ENCODE results near the gene PRRT3.
A peak's percentile ranks its signal among the peaks of the same experiment; 100 is the strongest.

The PRRT3 gene

GRCh38 chr3:9915254-9916141 is 36.7 kb downstream of the PRRT3 start:
- POLR2A ChIA-PET = interaction anchor here (0.8 to 1.5 kb wide), 3 partner anchors 11 to 31 kb away, joined by 3 to 6 read pairs (median 3); partner anchors contain the start of gene CRELD1
- TF ChIP-seq ARNT (IDR thresholded peaks at IDR 0.05) = 0 out of 2 replicates have a peak, but pooled peaks have one; percentile 4
- no peak for TF ChIP-seq SUZ12 (IDR thresholded peaks at IDR 0.05)
- peak; percentile 43 for TF ChIP-seq L3MBTL2 (conservative IDR thresholded peaks at IDR 0.05)
- DNase-seq (ENCODE audit: extremely low spot score) = peak; percentile 42
- CTCF ChIA-PET = no interaction called here

GRCh38 chr3:9914559-9915253 is 37.5 kb downstream of the PRRT3 start:
- ChIA-PET POLR2A (no interaction called here), CTCF (no interaction called here)
- no peak for DNase-seq (ENCODE audit: extremely low spot score)
- TF ChIP-seq SP1 (IDR thresholded peaks at IDR 0.05) (no peak), L3MBTL2 (conservative IDR thresholded peaks at IDR 0.05) (peak; percentile 78; the same call in 1 of the 2 replicates)

- DNase-seq (ENCODE audit: extremely low spot score) = no peak
- ChIA-PET CTCF (interaction anchor here (0.8 kb wide), 1 partner anchor 11 kb away, joined by 3 read pairs; the partner anchor contains the start of gene IL17RE), POLR2A (interaction anchor here (1.1 to 1.7 kb wide), 2 partner anchors 19 to 24 kb away, joined by 6 to 8 read pairs; partner anchors contain the start of genes CRELD1 and JAGN1)
- TF ChIP-seq NFRKB (IDR thresholded peaks at IDR 0.05) = no peak
- no peak for TF ChIP-seq SUZ12 (IDR thresholded peaks at IDR 0.05)
- no peak for TF ChIP-seq TARDBP (IDR thresholded peaks at IDR 0.05)
- no peak for TF ChIP-seq ELF4 (IDR thresholded peaks at IDR 0.05)
- TF ChIP-seq HDGF (IDR thresholded peaks at IDR 0.05; ENCODE audit: borderline replicate concordance) = no peak
- no peak for TF ChIP-seq BHLHE40 (IDR thresholded peaks at IDR 0.05; ENCODE audit: borderline replicate concordance)
- no peak for TF ChIP-seq SP1 (IDR thresholded peaks at IDR 0.05)
- TF ChIP-seq LEF1 (IDR thresholded peaks at IDR 0.05; ENCODE audit: borderline replicate concordance) = no peak
- no peak for TF ChIP-seq FOXA1 (IDR thresholded peaks at IDR 0.05)
- TF ChIP-seq FOXM1 (IDR thresholded peaks at IDR 0.05; ENCODE audit: borderline replicate concordance) = no peak
- TF ChIP-seq ZNF384 (IDR thresholded peaks at IDR 0.05) = no peak
- TF ChIP-seq L3MBTL2 (conservative IDR thresholded peaks at IDR 0.05) = no peak
- no peak for TF ChIP-seq ARNT (IDR thresholded peaks at IDR 0.05)
- TF ChIP-seq FOXK2 (IDR thresholded peaks at IDR 0.05) = no peak
- no peak for TF ChIP-seq PKNOX1 (IDR thresholded peaks at IDR 0.05)
- TF ChIP-seq CTBP1 (IDR thresholded peaks at IDR 0.05; ENCODE audit: borderline replicate concordance) = no peak
These were observed 38.2 kb downstream of the PRRT3 start for GRCh38 chr3:9914011-9914410.

DNA sequence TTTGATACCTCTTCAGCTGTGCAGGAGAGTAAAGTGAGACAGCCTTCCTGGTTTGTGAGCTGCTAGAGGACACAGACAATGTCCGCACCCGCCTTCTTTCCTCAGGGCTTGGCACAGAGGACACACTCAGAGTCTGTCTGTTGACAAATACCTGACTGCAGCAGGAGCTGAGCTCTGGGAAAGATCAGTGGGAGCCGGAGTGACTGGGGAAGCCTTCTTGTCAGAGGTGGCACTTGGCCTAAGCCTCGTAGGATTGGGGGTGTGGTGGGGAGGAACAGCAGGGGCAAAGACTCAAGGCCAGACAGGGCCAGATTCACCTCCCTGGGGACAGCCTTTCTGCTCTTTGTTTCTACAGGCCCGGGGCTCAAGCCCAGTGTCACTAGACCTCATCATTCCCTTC is 38.6 kb downstream of the PRRT3 start:
- ChIA-PET CTCF (interaction anchor here (0.8 kb wide), 1 partner anchor 11 kb away, joined by 3 read pairs; the partner anchor contains the start of gene IL17RE), POLR2A (interaction anchor here (1.1 to 1.7 kb wide), 2 partner anchors 19 to 24 kb away, joined by 6 to 8 read pairs; partner anchors contain the start of genes CRELD1 and JAGN1)
- TF ChIP-seq LEF1 (IDR thresholded peaks at IDR 0.05; ENCODE audit: borderline replicate concordance) (no peak), NFRKB (IDR thresholded peaks at IDR 0.05) (no peak), L3MBTL2 (conservative IDR thresholded peaks at IDR 0.05) (no peak), PKNOX1 (IDR thresholded peaks at IDR 0.05) (no peak), CTBP1 (IDR thresholded peaks at IDR 0.05; ENCODE audit: borderline replicate concordance) (no peak), SUZ12 (IDR thresholded peaks at IDR 0.05) (no peak), HDGF (IDR thresholded peaks at IDR 0.05; ENCODE audit: borderline replicate concordance) (no peak)
- no peak for DNase-seq (ENCODE audit: extremely low spot score)

- TF ChIP-seq BHLHE40 (IDR thresholded peaks at IDR 0.05; ENCODE audit: borderline replicate concordance) (no peak), NFRKB (IDR thresholded peaks at IDR 0.05) (no peak), SUZ12 (IDR thresholded peaks at IDR 0.05) (no peak), LEF1 (IDR thresholded peaks at IDR 0.05; ENCODE audit: borderline replicate concordance) (no peak), ZNF384 (IDR thresholded peaks at IDR 0.05) (no peak), SP1 (IDR thresholded peaks at IDR 0.05) (no peak), HDGF (IDR thresholded peaks at IDR 0.05; ENCODE audit: borderline replicate concordance) (no peak), ELF4 (IDR thresholded peaks at IDR 0.05) (no peak), FOXM1 (IDR thresholded peaks at IDR 0.05; ENCODE audit: borderline replicate concordance) (no peak), L3MBTL2 (conservative IDR thresholded peaks at IDR 0.05) (no peak), TARDBP (IDR thresholded peaks at IDR 0.05) (no peak), FOXK2 (IDR thresholded peaks at IDR 0.05) (no peak), ARNT (IDR thresholded peaks at IDR 0.05) (no peak), CTBP1 (IDR thresholded peaks at IDR 0.05; ENCODE audit: borderline replicate concordance) (no peak), PKNOX1 (IDR thresholded peaks at IDR 0.05) (no peak), FOXA1 (IDR thresholded peaks at IDR 0.05) (no peak)
- ChIA-PET POLR2A (interaction anchor here (1.1 to 1.7 kb wide), 3 partner anchors 15 to 22 kb away, joined by 3 to 6 read pairs (median 5); partner anchors contain the start of gene JAGN1), CTCF (no interaction called here)
- no peak for DNase-seq (ENCODE audit: extremely low spot score)
These were observed 39.8 kb downstream of the PRRT3 start for GRCh38 chr3:9912294-9912935.

Measured in HEK293T (cell line).